Neuron (in vitro differentiated cells): ENCODE results near the gene SH2D2A.
"Not testable (repeated sequence)": the region's sequence is repeated elsewhere in the genome, so short reads cannot be mapped to it uniquely, and the experiment has no call there.

Experiments used
- H2AFZ ChIP-seq: one replicate; pipeline ENCODE4 v1.6.1; 2013; ENCODE audit warnings: low read depth, mild to moderate bottlenecking, inconsistent platforms, low read length, moderate library complexity
- H3K27me3 ChIP-seq: one replicate; pipeline ENCODE4 v1.6.1; 2013; ENCODE audit warnings: low read length; ENCODE audit not compliant: insufficient read depth
- H3K36me3 ChIP-seq: one replicate; pipeline ENCODE4 v1.6.1; 2013; ENCODE audit warnings: low read length; ENCODE audit not compliant: insufficient read depth
- H3K4me1 ChIP-seq: one replicate; pipeline ENCODE4 v1.6.1; 2013; ENCODE audit warnings: low read length; ENCODE audit not compliant: insufficient read depth
- H3K4me3 ChIP-seq: 2 replicates; pipeline ENCODE4 v1.5.1; 2013; ENCODE audit warnings: mild to moderate bottlenecking, low read length, moderate library complexity
- H3K9me3 ChIP-seq: one replicate; pipeline ENCODE4 v1.6.1; 2013; ENCODE audit warnings: low read length

SH2D2A gene

DNA sequence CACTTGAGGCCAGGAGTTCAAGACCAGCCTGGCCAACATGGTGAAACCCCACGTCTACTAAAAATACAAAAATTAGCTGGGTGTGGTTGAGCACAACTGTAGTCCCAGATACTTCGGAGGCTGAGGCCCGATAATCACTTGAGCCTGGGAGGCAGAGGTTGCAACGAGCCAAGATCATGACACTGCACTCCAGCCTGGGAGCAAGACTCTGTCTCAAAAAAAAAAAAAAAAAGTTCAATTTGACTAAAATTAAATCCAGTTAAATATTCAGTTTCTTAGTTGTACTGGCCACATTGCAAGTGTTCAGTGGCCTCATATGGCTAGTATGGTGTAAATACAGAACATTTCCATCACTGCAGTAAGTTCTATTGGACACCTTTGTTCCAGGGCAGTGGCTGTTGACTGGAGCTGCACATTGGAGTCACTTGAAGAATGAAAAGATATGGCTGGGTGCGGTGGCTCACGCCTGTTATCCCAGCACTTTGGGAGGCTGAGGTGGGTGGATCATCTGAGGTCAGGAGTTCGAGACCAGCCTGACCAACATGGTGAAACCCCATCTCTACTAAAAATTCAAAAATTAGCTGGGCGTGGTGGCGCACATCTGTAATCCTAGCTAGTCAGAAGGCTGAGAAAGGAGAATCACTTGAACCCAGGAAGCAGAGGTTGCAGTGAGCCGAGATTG, 58.9 kb downstream of the SH2D2A start:
- H3K27me3 ChIP-seq, H2AFZ ChIP-seq, H3K36me3 ChIP-seq, H3K9me3 ChIP-seq, H3K4me3 ChIP-seq: not testable (repeated sequence)
- H3K4me1 ChIP-seq: peaks cover 12% of the 10 kb centered on the region

DNA sequence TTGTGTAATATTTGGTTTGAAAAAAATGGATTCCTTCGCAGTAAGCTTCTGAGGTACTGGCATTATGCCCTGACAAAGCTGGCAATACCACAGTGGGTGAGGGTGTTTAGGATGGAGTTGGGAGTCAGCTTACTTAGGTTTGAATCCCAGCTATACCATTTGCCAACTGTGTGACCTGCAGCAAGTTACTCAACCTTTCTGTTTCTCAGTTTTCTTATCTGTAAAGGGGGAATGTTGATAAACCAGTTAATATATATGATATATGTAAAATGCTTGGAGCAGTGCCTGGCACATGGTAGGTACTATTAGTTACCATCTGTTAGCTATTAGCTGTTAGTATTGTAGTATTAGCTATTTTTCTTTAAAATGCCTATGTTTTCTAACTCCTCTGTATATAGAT, 60.3 kb downstream of the SH2D2A start:
- no peak overlapping the region for H2AFZ ChIP-seq
- H3K36me3 ChIP-seq: peaks cover 2% of the 10 kb centered on the region
- H3K4me1 ChIP-seq: peaks cover 17% of the 10 kb centered on the region
- H3K4me3 ChIP-seq: no peak overlapping the region
- no peaks in the 10 kb centered on the region for H3K27me3 ChIP-seq
- no peaks in the 10 kb centered on the region for H3K9me3 ChIP-seq
